HG02884 (cell line): ENCODE results near the gene ASPA.
"Not testable (repeated sequence)": the region's sequence is repeated elsewhere in the genome, so short reads cannot be mapped to it uniquely, and the experiment has no call there.

ENCODE experiments used
- ATAC-seq: cut with Tn5 transposase; IDR thresholded peaks from one replicate; pipeline ENCODE4 v1.9.1; 2021; ENCODE audit warnings: mild to moderate bottlenecking, moderate library complexity; ENCODE audit not compliant: unreplicated experiment

The ASPA gene

DNA sequence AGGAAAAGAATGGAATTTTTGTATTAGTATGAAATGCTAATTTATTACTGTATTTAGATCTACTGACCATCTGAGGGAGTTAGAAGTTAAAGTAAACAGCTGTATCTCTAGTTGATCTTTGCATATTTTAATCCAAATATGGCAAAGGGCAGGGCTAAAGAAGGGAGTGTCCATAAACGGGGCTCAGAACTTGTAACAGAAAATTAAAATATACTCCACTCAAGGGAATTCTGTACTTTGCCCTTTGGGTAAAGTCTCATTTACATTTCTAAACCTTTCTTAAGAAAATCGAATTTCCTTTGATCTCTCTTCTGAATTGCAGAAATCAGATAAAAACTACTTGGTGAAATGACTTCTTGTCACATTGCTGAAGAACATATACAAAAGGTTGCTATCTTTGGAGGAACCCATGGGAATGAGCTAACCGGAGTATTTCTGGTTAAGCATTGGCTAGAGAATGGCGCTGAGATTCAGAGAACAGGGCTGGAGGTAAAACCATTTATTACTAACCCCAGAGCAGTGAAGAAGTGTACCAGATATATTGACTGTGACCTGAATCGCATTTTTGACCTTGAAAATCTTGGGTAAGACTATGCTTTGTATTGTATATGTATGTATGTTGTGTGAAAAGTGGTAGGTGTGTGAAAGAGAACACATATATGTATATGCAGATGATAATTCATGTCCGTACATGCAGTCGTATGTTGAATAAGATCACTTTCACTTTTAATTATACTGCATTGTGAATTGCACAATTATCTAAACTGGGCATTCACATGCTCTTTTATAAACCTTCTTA, at the start of gene ASPA:
ASPA (plus strand) TSS at position 186 of the 799 bp plus-strand sequence; CDS start at position 349, 163 bp downstream.
- ATAC-seq: no peak

DNA sequence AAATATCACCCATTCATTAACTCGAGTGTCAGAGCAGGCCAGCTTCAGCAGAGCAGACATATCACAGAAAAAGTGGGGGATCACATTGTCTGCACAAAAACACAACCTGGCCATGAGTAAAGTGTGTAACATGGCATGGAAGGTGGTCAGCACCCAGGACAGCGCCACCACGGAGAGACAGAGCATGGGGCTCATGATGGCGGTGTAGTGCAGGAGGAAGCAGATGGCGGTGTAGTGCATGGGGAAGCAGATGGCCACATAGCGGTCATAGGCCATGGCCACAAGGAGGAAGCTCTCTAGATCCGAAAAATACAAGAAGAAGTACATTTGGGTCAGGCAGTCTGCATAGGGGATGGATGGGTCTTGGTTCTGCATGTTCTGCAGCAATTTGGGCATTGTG, 42.6 kb upstream of the ASPA start:
- not testable (repeated sequence) for ATAC-seq

DNA sequence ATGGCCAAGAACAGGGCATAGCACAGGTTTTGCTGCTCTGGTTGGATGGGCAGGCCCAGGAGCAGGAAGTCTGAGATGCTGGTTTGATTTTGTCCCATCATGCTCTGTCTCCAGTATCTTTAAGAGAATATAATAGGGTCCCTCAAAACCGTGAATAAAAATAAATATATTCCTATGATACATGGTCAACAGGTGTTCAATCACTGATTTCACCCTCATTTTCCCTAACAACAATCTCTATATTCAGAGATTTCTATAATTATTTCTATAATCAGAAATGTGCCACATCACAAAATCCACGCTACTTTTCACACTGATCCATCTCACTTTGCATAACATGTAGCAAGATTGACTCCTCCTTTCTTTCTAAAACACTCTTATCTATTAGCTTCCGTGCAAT, 42.1 kb upstream of the ASPA start, which contains the start of gene OR1E2:
OR1E2 (minus strand) TSS at position 101 of the 400 bp plus-strand sequence; CDS start at position 101, 0 bp downstream.
- ATAC-seq: no peak

DNA sequence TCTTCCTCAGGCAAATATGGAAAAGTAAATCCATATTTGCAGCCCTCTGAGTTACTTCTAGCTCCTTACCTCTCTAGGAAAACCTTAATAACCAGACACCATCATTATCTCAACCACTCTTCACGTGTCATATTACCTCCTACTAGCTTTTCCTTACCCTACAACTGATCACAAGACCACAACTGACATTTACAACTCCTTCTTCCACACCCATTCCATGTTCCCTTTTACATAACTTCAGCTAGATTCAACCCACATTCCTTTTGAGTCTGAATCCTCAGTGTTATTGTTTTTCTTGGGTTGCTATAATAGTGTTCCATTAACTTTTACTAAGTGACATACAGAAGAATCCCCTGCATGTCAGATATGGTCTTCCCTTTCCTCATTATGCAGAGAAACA, 37.4 kb upstream of the ASPA start:
- no peak for ATAC-seq

DNA sequence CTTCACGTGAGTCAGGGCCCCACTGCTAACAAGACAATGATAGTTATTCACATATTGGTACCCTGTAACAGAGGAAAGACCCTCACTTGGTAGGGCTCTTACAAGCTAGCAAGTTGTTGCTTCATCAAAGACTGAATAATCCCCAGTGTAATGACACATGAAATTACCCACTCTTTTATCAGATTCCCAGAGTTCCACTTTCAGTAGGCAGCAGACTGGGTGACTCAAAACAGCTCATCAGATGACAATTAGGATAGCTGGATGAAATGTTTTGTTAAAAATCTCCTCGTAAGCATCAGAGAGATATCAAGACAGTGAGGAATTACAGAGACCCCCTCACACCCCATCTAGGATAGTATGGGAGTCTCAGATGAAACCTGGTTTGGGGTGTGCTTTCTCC, 35.3 kb upstream of the ASPA start:
- ATAC-seq: no peak

DNA sequence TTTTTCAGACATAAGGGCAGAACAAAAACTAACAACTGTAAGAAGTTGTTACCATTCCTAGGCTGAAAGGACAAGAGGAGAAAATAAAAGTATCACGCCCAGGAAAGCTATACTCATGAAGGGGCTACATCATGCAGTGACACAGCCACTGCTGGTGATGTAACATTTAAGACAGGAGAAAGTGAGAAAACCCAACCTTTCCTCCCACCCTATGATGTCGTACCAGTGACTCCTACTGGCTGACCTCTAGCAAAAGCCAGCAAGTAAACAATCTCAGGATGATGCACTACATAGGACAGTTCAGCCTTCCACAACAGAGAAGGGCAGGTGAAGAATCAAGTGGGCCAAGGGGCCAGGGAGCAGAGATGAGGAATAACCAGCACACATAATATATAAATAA, 28.2 kb upstream of the ASPA start:
- ATAC-seq: no peak

DNA sequence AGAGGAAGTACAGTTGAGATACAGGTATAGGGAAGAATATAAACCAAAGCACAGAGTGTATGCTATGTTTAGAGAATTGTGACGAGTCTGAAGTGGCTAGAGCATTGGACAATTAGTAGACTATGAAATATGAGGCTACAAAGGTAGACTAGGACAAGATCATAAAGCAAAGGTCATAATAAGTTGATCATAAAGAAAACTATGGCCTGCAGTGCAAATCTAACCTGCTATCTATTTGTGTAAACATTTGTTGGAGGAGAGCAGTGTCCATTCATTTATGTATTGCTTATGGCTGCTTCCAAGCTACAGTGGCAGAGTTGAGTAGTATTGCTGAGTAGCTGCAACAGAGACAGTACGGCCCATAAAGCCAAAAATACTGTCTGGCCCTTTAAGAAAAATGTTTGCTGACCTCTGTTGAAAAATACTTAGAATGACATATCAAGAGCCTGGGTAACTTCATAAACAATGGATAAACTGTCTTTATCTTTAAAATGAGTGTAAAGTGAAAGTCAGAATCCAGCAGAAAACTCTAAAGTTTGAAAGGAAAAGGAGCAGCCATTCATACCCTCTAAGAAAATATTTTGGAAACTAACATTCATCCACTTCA, 27.6 kb upstream of the ASPA start:
- no peak for ATAC-seq

DNA sequence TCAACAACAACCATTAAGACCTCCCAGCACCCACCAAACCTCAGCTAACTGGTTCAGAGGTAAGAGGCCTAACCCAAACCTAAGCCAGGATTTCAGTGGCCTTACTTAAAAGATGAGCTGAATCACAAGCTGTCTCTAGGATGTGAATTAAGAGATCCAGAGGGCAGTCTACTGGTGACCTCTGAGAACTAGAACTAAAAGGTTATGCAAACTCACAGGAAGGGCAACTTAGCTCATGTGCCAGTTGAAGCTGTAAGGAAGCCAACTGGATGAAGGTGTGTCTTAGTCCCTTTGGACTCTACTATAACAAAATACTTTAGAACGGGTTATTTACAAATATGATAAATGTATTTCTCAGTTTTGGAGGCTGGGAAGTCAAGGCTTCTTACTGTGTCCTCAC, 9.4 kb upstream of the ASPA start:
- ATAC-seq: not testable (repeated sequence)

DNA sequence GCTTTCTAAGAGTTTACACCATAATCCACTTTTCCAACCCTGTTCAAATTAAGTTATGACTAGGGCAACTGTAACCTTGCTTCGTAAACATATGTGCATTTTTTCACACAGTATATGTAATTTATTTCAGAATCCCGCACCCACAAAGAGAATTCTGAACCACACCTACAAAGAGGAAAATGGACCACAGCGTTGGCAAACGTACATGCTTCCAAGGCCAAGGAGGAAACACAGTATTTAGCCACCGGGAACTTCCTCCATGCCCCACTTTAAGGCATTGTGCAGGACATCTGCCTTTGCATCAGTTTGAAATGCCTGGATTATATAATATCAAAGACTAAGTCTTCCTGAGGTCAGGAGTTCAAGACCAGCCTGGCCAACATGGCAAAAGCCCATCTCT, 6.3 kb upstream of the ASPA start:
- no peak for ATAC-seq

DNA sequence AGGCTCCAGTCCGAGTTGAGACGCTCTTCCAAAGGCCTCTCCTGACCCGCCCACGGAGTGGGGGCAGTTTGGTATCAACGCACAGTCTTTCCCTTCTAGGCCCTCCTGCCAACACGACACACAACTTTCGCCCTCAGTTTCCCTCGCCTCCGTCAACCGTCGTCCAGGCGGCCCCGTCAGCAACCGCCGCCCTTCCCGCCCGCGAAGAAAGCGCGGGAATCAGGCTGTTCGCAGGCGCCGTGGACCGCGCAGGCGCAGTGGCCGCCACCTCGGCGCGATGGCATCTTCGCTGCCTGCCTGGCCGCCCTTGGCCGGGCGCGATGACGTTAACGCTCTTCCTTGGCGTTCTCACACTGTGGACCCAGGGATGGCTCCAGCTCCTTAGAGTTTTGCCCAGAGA, 4.2 kb upstream of the ASPA start, which contains the start of gene SPATA22:
SPATA22 (minus strand) TSS at position 221 of the 400 bp plus-strand sequence. CDS start 2,494 bp downstream, outside the sequence.
- no peak for ATAC-seq

DNA sequence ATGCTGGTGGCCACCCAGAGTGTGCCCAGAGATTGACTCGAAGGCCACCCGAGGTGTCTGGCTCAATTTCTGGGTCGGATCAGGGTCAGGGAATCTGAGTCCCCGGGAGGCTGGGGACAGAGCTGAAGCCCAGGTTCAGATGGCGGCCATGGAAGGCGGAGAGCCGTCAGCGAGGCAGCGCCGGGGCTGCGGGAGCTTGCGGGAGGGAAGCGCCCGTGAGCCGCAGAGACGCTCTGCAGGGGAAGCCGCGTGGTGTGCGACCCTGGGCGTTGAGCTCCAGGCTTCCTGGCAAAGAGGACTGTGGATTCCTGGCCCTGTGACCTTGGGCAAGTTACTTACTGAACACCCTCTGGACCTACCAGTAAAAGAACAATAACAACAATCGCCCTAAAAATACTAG, 3.7 kb upstream of the ASPA start:
- ATAC-seq: no peak

DNA sequence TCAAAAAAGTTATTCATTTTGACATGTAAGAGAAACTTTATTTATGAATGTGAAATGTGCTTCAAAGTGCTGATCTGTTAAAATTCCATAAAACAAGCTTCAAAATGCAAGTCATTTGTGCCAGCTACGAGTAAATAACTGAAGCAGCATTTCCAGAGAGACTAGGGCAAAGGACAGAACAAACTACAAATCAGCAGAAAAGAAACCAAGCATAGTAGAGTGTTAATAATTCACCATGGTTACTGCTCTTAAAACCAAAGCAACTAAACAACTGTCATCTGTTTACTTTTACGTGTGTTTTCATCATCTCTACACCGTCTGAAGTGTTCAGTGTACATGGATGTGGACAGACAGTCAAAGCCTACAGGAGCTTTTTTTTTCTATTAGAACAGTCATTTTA, 1.6 kb upstream of the ASPA start:
- no peak for ATAC-seq

DNA sequence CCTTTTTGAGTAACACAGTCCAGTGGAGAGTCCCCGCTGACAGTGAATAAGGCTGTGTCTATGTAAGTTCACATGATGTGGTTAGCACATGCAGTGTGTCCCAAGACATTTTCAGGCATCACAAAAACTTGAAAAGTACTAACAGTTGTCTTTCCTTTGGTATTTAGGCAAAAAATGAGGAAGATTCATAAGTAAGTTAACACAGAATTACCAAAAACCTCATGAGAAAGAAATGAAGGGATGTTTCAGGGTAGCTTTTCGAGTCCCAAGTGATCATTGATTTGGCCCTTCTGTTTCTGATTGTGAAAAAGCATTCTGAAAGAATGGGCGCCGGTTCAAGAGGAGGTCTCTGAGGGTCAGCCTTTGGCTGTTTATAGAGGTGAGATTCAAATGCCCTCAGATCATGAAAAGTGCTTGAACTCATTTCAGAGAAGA, 529 bp upstream of the ASPA start:
- no peak for ATAC-seq

DNA sequence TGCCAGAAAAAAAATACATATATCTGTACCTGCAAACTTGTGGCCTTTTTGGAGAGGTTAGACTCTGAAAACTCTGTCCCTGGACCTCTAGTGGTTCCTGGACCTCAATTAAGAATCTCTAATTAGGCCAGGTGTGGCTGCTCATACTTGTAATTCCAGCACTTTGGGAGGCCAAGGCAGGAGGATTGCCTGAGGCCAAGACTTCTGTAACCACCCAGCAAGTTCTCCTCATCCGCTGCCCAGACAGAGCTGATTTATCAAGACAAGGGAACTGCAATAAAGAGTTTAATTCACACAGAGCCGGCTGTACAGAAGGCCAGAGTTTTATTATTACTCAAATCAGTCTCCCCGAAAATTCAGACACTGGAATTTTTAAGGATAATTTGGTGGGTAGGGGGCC, 4.2 kb downstream of the ASPA start:
- ATAC-seq: no peak

DNA sequence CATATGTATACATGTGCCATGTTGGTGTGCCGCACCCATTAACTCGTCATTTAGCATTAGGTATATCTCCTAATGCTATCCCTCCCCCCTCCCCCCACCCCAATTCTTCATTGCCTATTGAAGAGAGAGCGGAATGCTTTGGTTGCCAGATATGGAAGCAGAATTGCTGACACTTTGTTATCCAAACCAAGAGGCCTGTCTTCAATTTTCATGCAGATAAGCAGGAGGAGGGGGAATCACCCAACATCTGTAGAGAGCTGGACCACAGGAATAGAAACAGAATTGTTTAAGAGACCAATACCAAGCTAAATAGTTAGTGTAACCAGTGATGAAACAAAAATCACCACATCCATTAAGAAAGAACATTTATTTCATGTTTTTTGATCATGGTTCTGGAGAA, 7.1 kb downstream of the ASPA start:
- no peak for ATAC-seq

DNA sequence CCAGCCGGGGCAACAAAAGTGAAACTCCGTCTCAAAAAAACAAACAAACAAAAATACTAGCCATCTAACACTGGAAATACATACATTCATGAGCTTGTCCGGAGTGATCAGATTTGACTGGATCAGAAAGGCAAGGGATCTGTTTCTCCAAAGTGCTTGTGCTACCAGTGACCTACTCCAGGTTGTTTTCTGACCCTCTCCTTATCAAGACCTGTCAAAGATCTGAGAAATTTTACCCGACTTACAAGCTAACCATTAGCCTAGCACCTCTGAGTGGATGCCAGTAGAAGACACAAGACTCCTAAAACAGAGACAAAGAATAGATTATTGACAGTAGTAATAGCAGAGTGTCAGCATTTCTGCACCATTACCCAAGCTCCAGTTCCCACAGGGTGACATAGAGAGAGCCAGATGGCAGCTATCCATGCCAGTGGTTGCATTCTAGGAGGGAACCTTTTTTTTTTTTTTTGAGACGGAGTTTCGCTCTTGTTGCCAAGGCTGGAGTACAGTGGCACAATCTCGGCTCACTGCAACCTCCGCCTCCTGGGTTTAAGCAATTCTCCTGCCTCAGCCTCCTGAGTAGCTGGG, 9.8 kb downstream of the ASPA start:
- ATAC-seq: no peak

DNA sequence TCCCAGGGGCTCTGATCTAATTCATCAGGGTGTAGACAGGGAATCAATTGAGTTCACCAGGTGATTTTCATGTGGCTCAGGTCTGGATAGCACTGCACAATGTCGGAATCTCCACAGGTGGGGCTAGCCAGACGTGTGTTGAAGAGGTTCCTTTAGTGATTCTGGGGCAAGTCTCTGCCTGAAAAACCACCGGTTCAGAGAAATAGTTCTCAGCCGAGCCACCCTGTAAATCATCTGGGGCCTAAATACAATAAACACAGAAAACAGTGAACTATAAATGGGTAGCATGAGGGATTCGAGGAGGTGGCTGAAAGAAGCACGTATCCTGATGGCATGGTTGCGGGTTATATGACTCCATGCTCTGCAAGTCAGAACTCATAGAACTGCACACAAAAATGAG, 21.3 kb downstream of the ASPA start:
- ATAC-seq: no peak

DNA sequence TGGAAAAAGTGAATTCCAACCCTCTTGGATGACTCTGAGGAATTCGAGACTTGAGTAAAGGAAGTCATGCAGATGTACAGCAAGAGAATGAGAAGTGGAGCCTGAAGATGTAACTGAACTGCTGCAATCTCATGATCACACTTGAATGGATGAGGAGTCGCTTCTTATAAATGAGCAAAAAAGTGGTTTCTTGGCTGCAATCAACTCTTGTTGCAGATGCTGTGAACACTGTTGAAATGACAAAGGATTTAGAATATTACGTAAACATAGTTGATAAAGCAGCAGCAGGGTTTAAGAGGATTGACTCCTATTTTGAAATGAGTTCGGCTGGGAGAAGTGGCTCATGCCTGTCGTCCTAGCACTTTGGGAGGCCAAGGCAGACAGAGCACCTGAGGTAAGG, 25.5 kb downstream of the ASPA start:
- ATAC-seq: no peak

DNA sequence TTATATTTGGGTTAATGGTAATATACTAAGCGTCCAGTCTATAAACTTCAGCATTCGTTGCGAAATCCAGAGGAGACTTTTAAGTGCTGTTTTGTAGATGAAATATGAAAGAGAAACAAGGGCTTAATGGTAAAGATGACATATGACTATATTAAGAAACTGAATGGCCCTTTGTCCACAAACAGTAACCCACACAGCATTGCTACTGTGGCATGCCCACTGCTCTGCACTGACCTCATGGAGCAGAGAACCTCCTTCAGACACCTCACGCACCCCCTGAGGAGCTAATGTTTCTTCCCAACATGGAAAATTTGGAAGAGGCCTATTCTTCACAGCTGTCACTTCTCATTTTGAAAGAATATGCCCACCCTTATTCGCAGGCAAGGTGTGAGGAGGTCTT, 26.7 kb downstream of the ASPA start:
- no peak for ATAC-seq

DNA sequence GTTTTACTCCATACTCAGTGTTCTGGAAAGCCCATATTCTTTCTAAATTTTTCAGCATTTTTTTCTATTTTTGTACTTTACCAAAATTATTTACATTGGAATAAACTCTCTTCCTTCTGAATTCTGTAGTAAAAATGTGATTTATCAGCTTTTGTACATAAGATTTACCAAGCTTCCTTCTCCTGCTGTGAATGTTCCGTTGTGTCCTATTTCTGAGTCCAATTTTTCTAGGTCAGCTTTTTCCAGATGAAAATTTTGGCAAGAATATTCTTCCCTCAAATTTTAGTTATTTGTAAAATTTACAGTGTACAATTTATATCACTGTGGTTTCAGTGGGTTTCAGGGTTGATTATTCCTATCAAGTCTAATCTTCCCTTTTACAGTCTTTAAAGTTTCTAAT, 27.5 kb downstream of the ASPA start:
- ATAC-seq: no peak

DNA sequence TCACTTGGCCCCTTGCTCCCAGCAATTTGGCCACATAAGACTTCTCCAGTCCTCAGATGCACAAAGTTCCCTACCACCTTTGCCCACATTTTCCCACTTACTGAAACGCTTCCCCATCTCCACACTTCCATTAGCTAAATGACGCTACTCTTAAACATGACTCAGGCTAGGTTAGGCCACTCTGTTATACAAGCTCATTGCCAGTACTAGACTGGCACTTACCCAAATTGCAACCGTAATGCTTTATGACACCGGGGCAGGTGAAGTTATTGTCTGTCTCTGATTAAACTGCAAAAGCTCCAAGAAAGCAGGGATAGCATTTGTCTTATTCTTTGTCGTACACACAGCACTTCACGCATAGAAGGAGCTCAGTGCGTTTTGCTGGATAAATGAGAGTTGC, 29.2 kb downstream of the ASPA start:
- ATAC-seq: no peak

DNA sequence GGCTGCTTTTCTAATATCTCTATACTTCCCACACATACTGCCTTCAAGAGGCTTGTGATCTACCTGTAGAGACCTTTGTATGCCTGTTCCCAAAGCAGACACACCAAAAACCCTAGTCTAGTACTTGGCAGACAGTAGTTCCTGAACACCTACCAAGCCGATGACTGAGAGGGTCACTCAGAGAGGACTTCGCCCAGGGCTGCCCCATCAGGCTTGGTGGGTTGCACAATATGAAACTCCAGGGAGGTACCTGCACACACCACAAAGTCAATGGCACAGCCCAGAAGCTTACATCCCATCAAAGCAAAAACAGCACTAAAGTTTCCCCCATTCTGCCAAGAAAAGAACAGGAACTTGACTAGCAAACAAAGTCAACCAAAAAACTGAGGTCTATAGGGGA, 30.3 kb downstream of the ASPA start:
- no peak for ATAC-seq
